GM12865 (cell line): Measurements from ENCODE around the gene RNF144B.

Experiments
- DNase-seq: peaks from one replicate; pipeline ENCODE4 v3.0.0; 2010; ENCODE audit warnings: low read depth
- H3K4me3 ChIP-seq: 2 replicates; pipeline ENCODE4 v1.5.1; 2011; ENCODE audit warnings: mild to moderate bottlenecking, low read depth, low read length, control low read depth
- TF ChIP-seq, protein P1 (sequence below): IDR thresholded peaks from 2 replicates; pipeline ENCODE4 v1.5.1; 2011; ENCODE audit warnings: low read length, control low read depth, low read depth, inconsistent platforms; ENCODE audit not compliant: insufficient read depth; ENCODE audit errors: missing control alignments

Gene RNF144B

DNA sequence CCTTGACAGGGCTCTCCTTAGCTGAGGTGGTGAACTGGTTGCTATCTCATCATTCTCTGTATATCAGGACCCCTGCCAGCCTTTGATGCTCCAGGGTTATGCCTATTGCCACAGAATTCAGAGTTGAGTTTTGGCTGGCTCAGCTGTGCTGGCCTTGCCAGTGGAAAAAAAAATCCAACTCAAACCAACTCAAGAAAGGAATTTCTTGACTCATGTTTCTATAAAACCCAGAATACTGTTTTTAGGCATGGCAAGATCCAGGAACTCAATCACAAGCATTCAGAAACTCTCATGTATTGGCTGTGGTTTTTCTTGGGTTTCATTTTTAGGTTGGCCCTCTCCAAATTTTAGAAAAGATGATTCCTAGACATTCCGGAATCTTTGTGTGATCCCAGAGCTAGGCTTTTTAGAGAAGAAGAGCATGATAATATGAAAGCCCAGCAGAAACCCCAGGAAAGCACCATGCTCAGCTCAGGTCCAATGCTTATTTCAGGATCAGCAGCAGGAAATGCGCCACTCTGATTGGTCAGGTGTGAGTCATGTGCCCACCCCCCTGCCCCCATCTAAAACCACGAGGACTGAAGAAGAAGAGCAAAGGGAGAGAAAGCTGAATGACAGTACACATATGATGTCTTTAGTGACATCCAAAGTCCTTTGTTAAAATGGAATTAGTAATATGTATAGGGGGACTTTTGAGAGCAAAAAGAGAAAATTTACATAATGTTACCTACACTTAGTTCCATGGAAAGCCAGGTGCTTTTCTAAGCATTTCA lies 122.9 kb downstream of the RNF144B start:
- DNase-seq: no peak
- no peak overlapping the region for H3K4me3 ChIP-seq
- TF ChIP-seq, protein P1, sequence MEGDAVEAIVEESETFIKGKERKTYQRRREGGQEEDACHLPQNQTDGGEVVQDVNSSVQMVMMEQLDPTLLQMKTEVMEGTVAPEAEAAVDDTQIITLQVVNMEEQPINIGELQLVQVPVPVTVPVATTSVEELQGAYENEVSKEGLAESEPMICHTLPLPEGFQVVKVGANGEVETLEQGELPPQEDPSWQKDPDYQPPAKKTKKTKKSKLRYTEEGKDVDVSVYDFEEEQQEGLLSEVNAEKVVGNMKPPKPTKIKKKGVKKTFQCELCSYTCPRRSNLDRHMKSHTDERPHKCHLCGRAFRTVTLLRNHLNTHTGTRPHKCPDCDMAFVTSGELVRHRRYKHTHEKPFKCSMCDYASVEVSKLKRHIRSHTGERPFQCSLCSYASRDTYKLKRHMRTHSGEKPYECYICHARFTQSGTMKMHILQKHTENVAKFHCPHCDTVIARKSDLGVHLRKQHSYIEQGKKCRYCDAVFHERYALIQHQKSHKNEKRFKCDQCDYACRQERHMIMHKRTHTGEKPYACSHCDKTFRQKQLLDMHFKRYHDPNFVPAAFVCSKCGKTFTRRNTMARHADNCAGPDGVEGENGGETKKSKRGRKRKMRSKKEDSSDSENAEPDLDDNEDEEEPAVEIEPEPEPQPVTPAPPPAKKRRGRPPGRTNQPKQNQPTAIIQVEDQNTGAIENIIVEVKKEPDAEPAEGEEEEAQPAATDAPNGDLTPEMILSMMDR: no peak

DNA sequence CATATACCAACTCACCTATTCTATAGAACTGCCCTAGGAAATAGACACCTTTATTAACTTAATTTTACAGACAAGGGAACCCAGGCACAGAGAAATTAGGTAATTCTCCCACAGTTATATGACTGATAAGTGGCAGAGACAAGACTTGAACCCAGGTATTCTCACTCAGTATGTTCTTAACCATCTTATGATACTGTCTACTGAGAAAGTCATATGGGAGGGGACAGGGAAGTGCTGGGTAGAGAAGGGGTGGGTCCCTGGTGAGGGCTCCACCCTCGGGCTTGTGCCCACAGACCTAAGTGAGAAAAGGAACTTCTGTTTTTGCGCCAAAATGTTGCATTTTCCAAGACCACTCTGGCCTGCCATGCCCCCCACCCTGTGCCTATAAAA lies 123.5 kb downstream of the RNF144B start:
- TF ChIP-seq, protein P1: no peak
- DNase-seq: no peak

DNA sequence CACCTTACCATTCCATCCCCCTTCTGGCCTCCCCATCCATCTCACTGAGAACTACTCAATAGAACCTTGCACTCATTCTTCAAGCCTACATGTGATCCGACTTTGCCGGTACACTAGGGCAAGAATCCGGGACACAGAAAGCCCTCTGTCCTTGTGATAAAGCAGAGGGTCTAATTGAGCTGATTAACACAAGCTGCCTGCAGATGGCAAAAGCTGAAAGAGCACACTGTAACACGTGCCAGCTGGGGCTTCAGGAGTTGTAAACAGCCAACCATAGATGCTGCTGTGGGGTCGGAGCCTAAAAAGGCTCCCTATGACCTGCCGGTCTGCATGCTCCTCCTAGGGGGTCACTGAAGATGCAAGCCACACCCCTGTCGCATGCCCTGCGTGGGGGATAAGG lies 124.1 kb downstream of the RNF144B start:
- TF ChIP-seq, protein P1: no peak
- no peak overlapping the region for H3K4me3 ChIP-seq
- no peak for DNase-seq

More for the DNA sequence above, 123.5 kb downstream of the RNF144B start:
- no peak overlapping the region for H3K4me3 ChIP-seq

DNA sequence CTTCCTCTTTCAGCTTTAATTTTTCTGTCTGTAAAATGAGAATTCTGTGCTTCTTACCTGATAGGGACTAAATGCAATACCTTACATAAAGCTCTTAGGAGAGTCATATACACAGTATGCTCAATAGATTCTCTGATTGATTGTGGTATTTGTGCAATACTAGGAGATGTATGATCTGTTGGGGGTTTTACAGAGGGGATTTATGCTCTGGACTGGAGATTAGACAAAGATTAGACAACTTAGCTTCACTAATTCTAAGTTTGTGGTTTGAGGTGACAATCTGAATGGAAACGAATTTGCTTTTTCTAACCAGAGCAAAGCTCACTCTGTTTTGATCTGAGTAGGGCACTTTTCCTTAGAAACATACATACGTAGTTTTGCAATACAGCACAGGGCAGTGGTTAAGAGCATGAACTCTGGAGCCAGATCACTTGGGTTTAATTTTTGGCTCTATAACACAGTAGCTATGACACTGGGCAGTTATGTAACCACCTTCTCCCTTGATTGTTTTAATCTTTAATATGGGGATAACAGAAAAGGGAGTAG lies 126.2 kb downstream of the RNF144B start:
- no peak overlapping the region for H3K4me3 ChIP-seq
- no peak for DNase-seq
- TF ChIP-seq, protein P1: no peak

DNA sequence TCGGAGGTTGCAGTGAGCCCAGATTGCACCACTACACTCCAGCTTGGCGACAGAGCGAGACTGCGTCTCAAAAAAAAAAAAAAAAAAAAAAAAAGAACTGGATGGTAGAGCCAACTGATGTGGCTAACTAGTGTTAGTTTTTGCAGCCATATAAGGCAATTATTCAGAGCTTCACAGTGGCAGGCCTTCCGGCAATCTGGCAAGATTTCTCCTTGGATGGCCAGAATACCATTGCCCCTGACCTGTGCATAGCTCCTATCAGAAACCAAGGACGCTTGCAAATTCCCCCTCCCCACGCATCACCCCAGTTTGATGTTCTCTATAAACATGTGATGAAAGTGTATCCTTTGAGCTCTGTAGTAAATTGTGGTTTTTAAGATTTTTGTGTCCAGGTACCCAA lies 127.0 kb downstream of the RNF144B start:
- TF ChIP-seq, protein P1: no peak
- no peak for DNase-seq
- no peak overlapping the region for H3K4me3 ChIP-seq

DNA sequence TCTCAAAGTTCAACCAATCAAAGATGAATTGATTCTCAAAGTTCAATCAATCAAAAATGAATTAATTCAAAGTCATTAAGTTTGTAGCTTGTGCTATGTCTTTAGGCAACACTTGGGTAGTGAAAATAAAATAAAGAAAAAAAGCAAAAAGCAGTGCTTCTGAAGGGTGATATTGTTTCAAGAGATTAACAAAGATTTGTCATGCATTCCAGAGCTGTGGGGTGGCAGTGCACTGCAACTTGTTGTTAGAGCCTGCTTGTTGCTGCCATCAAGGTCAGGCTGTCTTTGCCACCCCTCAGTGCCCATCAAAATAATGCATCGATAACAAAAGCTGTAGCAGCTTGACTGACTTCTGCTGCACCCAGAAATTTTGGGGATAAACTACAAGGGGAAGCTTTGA lies 128.6 kb downstream of the RNF144B start:
- no peak for DNase-seq
- no peak overlapping the region for H3K4me3 ChIP-seq
- TF ChIP-seq, protein P1: no peak
